WERI-Rb-1 (cell line): ENCODE measurements around the gene NHSL1.

Experiments used
- DNase-seq: peaks from one replicate; pipeline ENCODE4 v3.0.0-alpha.2; 2020
- H3K27ac ChIP-seq: fragments of 250-450 bp; sonication (Bioruptor Pico); 2 replicates; pipeline ENCODE4 v1.5.1; 2020; ENCODE audit warnings: mild to moderate bottlenecking, moderate library complexity
- H3K27me3 ChIP-seq: fragments of 250-450 bp; sonication (Bioruptor Pico); 2 replicates; pipeline ENCODE4 v1.5.1; 2021; ENCODE audit warnings: mild to moderate bottlenecking, low read depth, moderate library complexity; ENCODE audit not compliant: insufficient read depth, severe bottlenecking
- H3K36me3 ChIP-seq: fragments of 250-450 bp; sonication (Bioruptor Pico); 2 replicates; pipeline ENCODE4 v1.5.1; 2020; ENCODE audit warnings: mild to moderate bottlenecking, moderate library complexity
- H3K4me3 ChIP-seq: 2 replicates; pipeline ENCODE4 v1.5.1; 2011; ENCODE audit warnings: low read depth, mild to moderate bottlenecking, control low read depth, low read length
- H3K9me3 ChIP-seq: fragments of 250-450 bp; sonication (Bioruptor Pico); 2 replicates; pipeline ENCODE4 v1.5.1; 2021; ENCODE audit warnings: mild to moderate bottlenecking, moderate library complexity; ENCODE audit not compliant: severe bottlenecking
- TF ChIP-seq, protein P1 (sequence below): IDR thresholded peaks from 2 replicates; pipeline ENCODE4 v1.5.1; 2011; ENCODE audit warnings: low read depth, mild to moderate bottlenecking, control low read depth, inconsistent platforms, low read length

The NHSL1 gene

DNA sequence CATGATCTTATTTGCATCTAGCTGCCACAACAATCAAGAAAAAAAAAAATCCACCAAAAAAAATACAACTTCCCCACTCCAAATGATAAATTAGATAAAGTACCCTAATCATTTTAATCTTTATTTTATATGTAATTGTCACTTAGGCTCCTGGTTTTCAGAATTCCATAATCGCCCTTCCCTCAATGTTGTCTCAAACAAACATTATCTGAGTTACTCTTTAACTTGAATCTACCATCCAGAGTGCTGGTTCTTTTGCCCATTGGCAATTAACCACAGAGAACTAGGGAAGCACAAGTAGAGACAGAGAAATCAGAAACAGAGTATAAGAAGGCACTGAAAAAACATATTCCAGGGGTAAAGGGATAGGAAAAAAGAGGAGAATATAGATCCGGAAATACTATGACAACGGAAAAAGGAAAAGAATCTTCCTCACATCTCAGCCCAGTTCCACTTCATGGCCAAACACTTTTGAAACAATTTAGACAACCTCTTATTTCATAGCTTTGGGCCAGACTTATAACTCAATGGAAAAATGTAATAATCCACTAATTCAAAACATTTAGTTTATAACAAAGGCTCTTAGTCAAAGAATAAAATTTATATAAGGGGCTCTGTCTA, 861 bp upstream of the NHSL1 start:
- no peak for DNase-seq
- peak overlapping the region; percentile 85 for H3K4me3 ChIP-seq

DNA sequence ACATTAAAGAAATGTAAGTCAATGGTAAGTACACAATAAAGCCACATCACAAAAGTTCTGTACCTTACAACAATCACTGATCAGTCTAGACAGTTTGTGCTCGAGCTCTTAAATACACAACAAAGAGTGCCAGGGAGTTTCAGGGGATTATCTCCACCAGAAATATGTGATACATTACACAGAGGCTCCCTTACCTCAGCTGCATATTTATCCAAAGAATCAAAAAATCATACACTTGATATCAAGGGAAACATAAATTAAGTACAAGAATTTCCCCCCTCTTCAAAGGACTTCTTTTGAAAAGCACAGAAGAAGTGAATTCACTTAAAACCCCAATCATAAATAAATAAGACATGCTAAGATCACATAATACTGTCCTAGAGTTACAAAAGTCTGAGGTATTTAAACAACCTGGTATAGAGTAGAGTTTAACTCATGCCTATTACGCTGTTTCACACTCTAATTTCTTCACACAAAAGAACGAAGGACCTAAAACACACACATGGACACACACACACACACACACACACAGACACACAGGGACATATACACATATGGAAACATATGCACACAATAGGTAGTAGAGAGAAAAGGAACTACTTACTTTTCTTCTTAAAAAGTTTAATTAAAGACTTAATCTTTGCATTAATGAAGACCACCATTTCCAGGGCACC, 528 bp downstream of the NHSL1 start:
- Histone ChIP-seq H3K36me3 (peaks cover 21% of the 10 kb centered on the region), H3K27me3 (no peaks in the 10 kb centered on the region), H3K27ac (peak overlapping the region; percentile 92), H3K4me3 (peak overlapping the region; percentile 85), H3K9me3 (no peaks in the 10 kb centered on the region)
- TF ChIP-seq, protein P1, sequence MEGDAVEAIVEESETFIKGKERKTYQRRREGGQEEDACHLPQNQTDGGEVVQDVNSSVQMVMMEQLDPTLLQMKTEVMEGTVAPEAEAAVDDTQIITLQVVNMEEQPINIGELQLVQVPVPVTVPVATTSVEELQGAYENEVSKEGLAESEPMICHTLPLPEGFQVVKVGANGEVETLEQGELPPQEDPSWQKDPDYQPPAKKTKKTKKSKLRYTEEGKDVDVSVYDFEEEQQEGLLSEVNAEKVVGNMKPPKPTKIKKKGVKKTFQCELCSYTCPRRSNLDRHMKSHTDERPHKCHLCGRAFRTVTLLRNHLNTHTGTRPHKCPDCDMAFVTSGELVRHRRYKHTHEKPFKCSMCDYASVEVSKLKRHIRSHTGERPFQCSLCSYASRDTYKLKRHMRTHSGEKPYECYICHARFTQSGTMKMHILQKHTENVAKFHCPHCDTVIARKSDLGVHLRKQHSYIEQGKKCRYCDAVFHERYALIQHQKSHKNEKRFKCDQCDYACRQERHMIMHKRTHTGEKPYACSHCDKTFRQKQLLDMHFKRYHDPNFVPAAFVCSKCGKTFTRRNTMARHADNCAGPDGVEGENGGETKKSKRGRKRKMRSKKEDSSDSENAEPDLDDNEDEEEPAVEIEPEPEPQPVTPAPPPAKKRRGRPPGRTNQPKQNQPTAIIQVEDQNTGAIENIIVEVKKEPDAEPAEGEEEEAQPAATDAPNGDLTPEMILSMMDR = no peak
- DNase-seq = no peak

More for the DNA sequence above, 861 bp upstream of the NHSL1 start:
- H3K36me3 ChIP-seq = peaks cover 10% of the 10 kb centered on the region
- no peaks in the 10 kb centered on the region for H3K27me3 ChIP-seq
- peak overlapping the region; percentile 92 for H3K27ac ChIP-seq
- no peaks in the 10 kb centered on the region for H3K9me3 ChIP-seq
- TF ChIP-seq, protein P1 = no peak

DNA sequence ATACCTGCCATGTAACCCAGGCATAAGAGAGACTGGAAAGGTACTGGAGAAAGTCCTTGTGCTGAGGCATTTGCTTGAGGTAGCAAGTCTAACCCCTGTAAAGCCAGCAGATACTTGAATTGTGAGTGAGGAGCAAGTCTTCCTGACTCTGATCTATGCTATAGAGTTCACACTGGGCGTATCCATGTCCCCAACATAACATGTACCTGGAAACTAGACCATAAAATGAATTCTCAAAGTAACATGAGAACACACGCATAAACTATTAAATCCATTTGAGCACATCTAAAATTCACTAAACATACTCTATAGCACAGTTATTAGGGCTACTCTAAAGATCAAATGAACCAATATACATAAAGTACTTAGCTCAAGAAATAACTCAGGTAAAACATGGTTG, 2.0 kb downstream of the NHSL1 start:
- peak overlapping the region; percentile 85 for H3K4me3 ChIP-seq
- no peaks in the 10 kb centered on the region for H3K9me3 ChIP-seq
- TF ChIP-seq, protein P1 = no peak
- H3K27ac ChIP-seq = peak overlapping the region; percentile 92
- H3K36me3 ChIP-seq = peaks cover 26% of the 10 kb centered on the region
- no peak for DNase-seq
- H3K27me3 ChIP-seq = no peaks in the 10 kb centered on the region

DNA sequence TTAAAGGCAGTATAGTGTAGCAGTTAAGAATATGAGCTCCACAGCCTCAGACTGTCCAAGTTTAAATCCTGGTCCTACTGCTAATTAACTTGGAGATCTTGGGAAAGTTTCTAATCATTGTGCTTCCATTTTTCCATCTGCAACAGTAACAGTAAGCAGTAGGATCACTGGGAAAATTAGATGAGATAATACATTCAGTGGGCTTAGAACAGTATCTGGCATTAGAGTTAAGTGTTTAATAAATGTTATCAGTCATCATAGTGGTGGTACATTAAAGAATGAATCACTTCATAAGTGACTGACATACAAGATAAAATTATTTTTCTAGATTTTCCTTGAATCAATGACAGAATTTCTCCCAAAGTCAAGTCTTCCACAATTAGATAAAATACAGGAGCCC, 5.0 kb downstream of the NHSL1 start:
- Histone ChIP-seq H3K27me3 (no peaks in the 10 kb centered on the region), H3K36me3 (peaks cover 49% of the 10 kb centered on the region), H3K4me3 (no peak overlapping the region), H3K9me3 (no peaks in the 10 kb centered on the region), H3K27ac (no peak overlapping the region)
- TF ChIP-seq, protein P1 = no peak
- DNase-seq = no peak

DNA sequence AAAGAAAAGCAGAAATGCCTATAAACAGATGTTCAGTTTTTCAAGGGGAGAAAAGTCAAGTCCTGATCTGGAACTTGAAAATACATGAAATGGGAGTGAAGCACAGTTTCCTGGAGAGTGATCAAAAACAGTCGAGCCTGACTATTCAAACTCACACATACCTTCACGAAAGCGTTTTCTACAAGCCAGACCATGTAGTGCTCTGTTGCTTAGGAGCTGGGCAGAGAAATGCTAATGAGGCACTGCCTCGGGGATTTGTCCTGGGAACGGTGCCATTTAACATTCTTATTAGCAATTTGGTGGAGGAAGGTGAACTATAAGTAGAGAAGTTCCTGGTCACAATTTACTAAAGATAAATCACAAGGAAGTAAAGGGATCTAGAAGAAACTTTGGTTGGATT, 5.9 kb downstream of the NHSL1 start:
- no peak overlapping the region for H3K4me3 ChIP-seq
- no peak overlapping the region for H3K27ac ChIP-seq
- no peaks in the 10 kb centered on the region for H3K9me3 ChIP-seq
- TF ChIP-seq, protein P1 = no peak
- DNase-seq = no peak
- H3K36me3 ChIP-seq = peaks cover 58% of the 10 kb centered on the region
- no peaks in the 10 kb centered on the region for H3K27me3 ChIP-seq
